Left lobe of liver (tissue), 2 donors: ENCODE results near the gene CFAP206. TPM values are rescaled to one million over a fixed set of nuclear protein-coding genes. Genes with fewer than 3 reads are reported as not detected.
"Not testable (repeated sequence)": the region's sequence is repeated elsewhere in the genome, so short reads cannot be mapped to it uniquely, and the experiment has no call there.

Experiments
- ATAC-seq: fragments of 200-7000 bp; cut with Tn5 transposase; one replicate; pipeline ENCODE4 v1.9.1; 2020; ENCODE audit warnings: mild to moderate bottlenecking, moderate library complexity
- DNase-seq: peaks from one replicate; pipeline ENCODE4 v3.0.0-alpha.2; 2020; ENCODE audit warnings: low spot score
- total RNA-seq: library from RNA; stranded (reverse); gene quantifications from one replicate; pipeline ENCODE4 v1.2.1, GENCODE V29; 2021
- donor health status: DM: no; HTN: no; CAD: no; lungs with moderate emphysema.
- donor health status: DM: no; HTN: yes; CAD: no.

CFAP206 gene
- total RNA-seq, 1 donor from 2014 or later = not detected

- DNase-seq (no peak), ATAC-seq (no peak)
These were observed 12.6 kb downstream of the CFAP206 start for GRCh38 chr6:87420360-87420759.

- ATAC-seq = no peak
- no peak for DNase-seq
These were observed 13.8 kb downstream of the CFAP206 start for GRCh38 chr6:87421576-87421975.

- DNase-seq (no peak), ATAC-seq (no peak)
These were observed 19.0 kb downstream of the CFAP206 start for GRCh38 chr6:87426789-87427188.

- DNase-seq (no peak), ATAC-seq (no peak)
These were observed 22.7 kb downstream of the CFAP206 start for GRCh38 chr6:87430499-87430898.

- ATAC-seq (no peak), DNase-seq (no peak)
These were observed 23.5 kb downstream of the CFAP206 start for GRCh38 chr6:87431263-87431662.

GRCh38 chr6:87436435-87436834, 28.7 kb downstream of the CFAP206 start:
- ATAC-seq (peak; percentile 88), DNase-seq (no peak)

GRCh38 chr6:87441711-87442110, 33.9 kb downstream of the CFAP206 start:
- ATAC-seq = no peak
- DNase-seq = no peak

- DNase-seq = no peak
- ATAC-seq = no peak
These were observed 36.6 kb downstream of the CFAP206 start for GRCh38 chr6:87444362-87444761.

GRCh38 chr6:87465051-87465450, 57.3 kb downstream of the CFAP206 start:
- ATAC-seq (no peak), DNase-seq (no peak)

GRCh38 chr6:87472525-87473418, 65.0 kb downstream of the CFAP206 start, which contains the start of gene SLC35A1:
Gene SLC35A1, plus strand, starts transcription at chr6:87472974. Its CDS starts 30 bp downstream, at chr6:87473004.
- peak; percentile 97 for ATAC-seq

GRCh38 chr6:87473419-87473903, 65.7 kb downstream of the CFAP206 start:
- peak; percentile 81 for ATAC-seq
- DNase-seq = no peak

More at GRCh38 chr6:87472525-87473418, 65.0 kb downstream of the CFAP206 start, which contains the start of gene SLC35A1:
- peak; percentile 89 for DNase-seq

- no peak for ATAC-seq
These were observed 74.2 kb downstream of the CFAP206 start for GRCh38 chr6:87481931-87482330.

GRCh38 chr6:87482366-87482765, 74.6 kb downstream of the CFAP206 start:
- no peak for DNase-seq
- ATAC-seq = no peak

More at GRCh38 chr6:87481931-87482330, 74.2 kb downstream of the CFAP206 start:
- no peak for DNase-seq

GRCh38 chr6:87483929-87484328, 76.2 kb downstream of the CFAP206 start:
- no peak for DNase-seq
- no peak for ATAC-seq

- ATAC-seq (no peak), DNase-seq (no peak)
These were observed 76.7 kb downstream of the CFAP206 start for GRCh38 chr6:87484491-87484890.

GRCh38 chr6:87487555-87487954, 79.8 kb downstream of the CFAP206 start:
- DNase-seq = no peak

GRCh38 chr6:87489326-87489725, 81.6 kb downstream of the CFAP206 start:
- not testable (repeated sequence) for DNase-seq, ATAC-seq

More at GRCh38 chr6:87487555-87487954, 79.8 kb downstream of the CFAP206 start:
- ATAC-seq = no peak

GRCh38 chr6:87494761-87495422, 87.1 kb downstream of the CFAP206 start:
- DNase-seq (no peak), ATAC-seq (no peak)

- no peak for ATAC-seq
- DNase-seq = no peak
These were observed 90.3 kb downstream of the CFAP206 start for GRCh38 chr6:87498048-87498447.

- DNase-seq (no peak), ATAC-seq (no peak)
These were observed 94.2 kb downstream of the CFAP206 start for GRCh38 chr6:87501809-87502572.

GRCh38 chr6:87504441-87504840, 96.7 kb downstream of the CFAP206 start:
- DNase-seq = no peak

More at GRCh38 chr6:87504441-87504840, 96.7 kb downstream of the CFAP206 start:
- no peak for ATAC-seq
